GOT3 (cell line): ENCODE measurements around the gene PRKAR2B.
"Not testable (repeated sequence)": the region's sequence is repeated elsewhere in the genome, so short reads cannot be mapped to it uniquely, and the experiment has no call there.

ENCODE experiments used
- DNase-seq: peaks from one replicate; lab custom pipeline; 2025; ENCODE audit warnings: mixed read lengths; lab: John Stamatoyannopoulos, UW

PRKAR2B gene

GRCh38 chr7:107048783-107049418 is 4.4 kb downstream of the PRKAR2B start:
- DNase-seq: no peak

GRCh38 chr7:107049480-107049879 is 5.0 kb downstream of the PRKAR2B start:
- DNase-seq: no peak

DNA sequence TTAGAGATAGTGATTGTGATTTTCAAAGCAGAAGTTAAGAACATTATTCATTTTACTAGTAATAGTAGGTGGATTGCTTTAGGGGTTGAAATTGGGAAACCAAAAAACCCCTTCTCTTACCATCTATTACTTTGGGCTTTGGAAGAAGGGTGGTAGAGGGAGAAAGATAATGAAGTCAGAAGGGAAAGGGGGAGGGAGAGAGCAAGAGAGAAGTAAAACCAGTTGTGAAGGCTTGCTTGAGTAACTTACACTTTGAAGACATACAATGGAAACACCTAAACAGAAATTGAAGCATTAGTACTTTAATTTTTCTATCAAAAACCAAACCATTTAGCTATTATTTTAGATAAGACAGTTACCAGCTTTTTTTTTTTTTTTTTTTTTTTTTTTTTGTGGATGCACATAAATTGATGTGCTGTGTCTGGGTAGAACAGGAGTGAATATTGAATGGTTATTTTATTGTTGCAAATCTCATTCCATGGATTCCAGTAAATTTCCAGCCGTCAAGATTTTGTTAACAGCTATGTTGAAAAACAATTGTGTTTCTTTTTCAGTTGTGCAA is 5.5 kb downstream of the PRKAR2B start:
- DNase-seq: no peak

GRCh38 chr7:107051376-107051775 is 6.9 kb downstream of the PRKAR2B start:
- no peak for DNase-seq

DNA sequence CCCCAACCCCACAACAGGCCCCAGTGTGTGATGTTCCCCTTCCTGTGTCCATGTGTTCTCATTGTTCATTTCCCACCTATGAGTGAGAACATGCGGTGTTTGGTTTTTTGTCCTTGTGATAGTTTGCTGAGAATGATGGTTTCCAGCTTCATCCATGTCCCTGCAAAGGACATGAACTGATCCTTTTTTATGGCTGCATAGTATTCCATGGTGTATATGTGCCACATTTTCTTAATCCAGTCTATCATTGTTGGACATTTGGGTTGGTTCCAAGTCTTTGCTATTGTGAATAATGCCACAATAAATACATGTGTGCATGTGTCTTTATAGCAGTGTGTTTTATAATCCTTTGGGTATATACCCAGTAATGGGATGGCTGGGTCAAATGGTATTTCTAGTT is 10.5 kb downstream of the PRKAR2B start:
- DNase-seq: not testable (repeated sequence)

DNA sequence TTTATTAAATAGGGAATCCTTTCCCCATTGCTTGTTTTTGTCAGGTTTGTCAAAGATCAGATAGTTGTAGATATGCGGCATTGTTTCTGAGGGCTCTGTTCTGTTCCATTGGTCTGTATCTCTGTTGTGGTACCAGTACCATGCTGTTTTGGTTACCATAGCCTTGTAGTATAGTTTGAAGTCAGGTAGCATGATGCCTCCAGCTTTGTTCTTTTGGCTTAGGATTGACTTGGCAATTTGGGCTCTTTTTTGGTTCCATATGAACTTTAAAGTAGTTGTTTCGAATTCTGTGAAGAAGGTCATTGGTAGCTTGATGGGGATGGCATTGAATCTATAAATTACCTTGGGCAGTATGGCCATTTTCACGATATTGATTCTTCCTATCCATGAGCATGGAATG is 11.6 kb downstream of the PRKAR2B start:
- DNase-seq: not testable (repeated sequence)

- no peak for DNase-seq
These were observed 12.4 kb downstream of the PRKAR2B start for GRCh38 chr7:107056728-107057473.

DNA sequence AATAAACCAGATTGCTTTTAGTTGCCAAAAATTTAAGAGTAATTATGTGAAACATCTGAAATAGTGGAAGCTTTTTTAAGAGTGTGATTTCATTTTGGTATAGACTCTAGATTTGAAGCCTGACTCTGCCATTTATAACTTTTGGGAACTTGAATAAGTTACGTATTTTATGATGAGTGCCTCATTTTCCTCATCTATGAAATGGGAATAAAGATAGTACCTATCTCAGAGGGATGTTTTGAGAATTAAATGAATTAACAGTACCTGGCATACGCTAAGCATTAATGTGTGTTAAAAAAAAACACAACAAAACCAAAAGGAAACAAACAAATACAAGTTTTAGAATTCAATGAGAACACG is 12.9 kb downstream of the PRKAR2B start:
- DNase-seq: no peak

DNA sequence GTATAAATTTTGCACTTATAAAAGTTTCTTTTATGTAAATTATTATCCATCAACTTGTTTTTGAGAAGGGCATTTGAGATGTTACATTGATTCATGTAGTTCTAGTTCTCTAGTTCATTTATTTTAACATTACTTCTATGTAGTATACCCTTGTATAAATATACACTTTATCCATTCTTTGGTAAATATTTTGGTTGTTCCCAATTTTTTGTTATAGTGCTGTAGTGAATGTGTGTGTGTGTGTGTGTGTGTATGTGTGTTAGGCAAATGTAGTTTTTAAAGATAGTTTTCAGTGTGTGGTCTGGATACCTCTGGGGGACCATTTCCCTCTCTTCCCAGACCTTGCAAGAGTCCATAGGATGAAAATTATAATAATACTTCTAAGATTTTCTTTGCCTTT is 15.0 kb downstream of the PRKAR2B start:
- no peak for DNase-seq

DNA sequence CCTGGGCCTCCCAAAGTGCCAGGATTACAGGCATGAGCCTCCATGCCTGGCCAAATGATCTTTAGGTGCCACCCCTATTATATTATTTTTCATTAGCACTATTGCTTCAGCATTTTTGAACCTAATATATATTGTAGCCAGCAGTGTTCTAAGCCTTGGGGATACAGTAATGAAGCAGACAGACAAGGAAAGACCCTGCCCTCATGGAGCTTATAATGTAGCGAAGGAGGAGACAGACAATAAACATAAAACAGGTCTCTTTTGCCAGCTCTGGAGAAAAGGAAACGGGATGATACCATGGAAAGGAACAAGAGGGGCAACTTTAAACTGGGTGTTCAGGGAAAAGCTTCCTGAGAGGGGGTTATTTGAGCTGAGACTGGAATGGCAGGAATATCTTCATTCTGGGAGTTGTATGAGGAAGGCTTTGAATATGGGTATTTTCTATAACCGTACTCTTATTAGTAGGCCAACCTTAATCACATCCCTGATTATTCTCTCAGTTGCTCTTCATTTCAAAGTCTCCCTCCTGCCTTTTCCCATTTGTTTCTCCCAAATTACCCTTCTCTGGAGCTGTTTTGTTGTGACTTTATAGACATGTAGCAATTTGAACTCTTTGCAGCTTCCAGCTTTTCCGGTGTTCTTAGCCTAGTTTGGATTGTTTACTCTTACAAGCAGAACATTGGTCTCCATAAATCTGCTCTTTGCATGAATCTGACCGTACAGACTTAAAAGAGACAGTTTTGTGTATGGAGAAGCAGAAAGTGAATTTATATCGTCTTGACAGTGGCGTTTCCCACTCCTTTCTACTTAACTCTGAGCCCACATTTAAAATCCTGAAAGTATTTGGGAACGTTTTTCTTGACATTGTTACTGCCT is 19.0 kb downstream of the PRKAR2B start:
- no peak for DNase-seq

DNA sequence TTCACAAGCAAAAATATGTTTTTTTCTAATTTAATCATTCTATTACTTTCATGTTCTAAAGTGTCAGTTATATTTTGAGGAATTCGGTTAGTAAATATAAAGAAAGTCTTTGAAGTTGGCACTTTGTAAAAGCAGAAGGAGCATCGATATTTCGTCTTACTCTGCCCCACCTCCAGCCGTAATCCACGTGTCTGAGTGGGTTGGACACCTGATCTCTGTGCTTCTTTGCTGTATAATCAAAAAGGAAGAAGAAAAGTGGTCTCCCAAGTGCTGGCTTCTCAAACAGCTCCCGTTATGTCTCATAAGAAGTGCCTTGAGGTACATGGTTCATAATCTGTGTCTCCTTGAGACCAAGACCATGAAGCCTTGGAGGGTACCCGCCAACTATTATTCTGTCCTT is 19.8 kb downstream of the PRKAR2B start:
- no peak for DNase-seq

DNA sequence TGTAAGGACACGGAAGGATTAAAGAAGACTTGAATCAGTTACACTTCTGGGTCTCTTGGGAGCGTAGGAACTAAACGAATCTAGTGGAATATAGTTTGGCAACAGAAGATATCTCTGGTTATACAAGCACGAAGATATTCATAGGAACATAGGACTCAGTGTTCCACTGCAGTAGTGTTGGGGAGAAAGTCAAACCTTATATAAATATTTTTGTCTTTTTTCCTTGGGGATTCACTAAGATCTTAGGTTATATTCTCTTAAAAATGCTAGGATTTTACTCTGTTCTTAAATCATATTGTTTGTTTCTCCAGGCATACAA is 21.4 kb downstream of the PRKAR2B start:
- no peak for DNase-seq

- DNase-seq: no peak
These were observed 23.7 kb downstream of the PRKAR2B start for GRCh38 chr7:107068156-107068555.

DNA sequence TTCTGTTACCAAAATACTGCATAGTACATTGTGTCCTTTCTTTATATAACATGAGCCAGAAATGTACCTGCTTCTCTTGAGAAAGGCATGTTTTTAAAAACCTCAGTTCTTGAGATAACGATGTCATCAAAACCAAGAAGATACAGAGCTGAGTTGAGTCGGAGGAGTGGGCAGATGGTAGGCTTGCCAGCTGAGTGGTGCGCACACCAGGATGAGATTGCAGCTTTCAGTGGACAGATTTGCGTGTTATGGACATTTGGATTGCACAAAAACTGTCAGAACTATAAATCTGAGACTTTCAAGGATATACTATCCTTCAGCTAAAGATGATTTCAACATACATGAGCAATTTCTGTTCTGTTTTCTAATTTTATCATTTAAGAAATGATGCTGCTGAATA is 25.0 kb downstream of the PRKAR2B start:
- DNase-seq: no peak

- no peak for DNase-seq
These were observed 26.2 kb downstream of the PRKAR2B start for GRCh38 chr7:107070710-107071109.

- no peak for DNase-seq
These were observed 26.6 kb downstream of the PRKAR2B start for GRCh38 chr7:107071129-107071528.

DNA sequence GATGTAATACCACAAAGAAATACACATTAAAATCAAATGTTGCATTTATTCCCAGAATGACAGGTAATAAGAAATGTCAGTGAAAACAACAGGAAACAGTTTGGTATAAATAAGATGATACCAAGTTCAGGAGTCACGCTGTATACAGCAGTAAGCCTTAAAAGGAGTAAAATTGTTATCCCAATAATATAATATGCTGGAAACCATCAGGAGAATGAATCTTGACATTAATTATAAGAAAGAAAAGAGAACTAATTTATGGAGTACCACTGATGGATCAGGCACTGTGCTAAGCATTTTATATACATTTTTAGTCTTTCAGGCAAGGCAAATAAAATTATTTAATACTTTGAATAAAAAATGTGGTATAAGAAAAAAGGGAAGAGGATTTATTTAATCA is 27.6 kb downstream of the PRKAR2B start:
- DNase-seq: no peak

DNA sequence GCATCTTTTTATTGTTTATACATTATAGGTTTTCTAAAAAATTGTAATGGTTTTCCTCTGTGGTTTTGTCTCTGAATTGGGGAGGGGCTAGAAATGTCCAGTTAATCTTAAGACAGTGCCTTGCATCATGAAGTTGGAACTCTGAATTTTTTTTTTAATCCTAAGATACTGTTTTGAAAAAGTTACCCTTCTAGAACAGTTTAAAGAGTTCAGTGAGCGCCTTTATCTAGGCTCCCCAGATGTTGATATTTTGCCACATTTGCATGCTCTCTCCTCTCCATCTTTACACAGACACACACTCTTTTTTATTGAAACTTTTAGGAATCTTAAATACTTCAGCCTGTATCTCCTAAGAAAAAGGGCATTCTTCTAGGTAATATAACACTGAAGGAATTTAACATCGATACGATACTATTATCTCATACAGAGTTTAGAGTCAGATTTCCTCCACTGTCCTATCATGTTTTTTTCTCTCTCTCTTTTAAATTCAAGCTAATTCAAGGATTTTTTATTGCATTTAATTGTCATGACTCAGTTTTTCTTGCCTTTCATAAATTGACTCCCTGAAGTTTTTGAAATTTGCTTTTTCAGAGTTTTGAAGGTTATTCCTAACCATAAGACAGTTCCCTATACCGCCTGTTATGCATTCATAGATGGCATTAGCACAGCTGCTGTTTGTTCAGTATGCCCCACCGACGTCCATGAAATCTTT is 31.5 kb downstream of the PRKAR2B start:
- DNase-seq: no peak

GRCh38 chr7:107076781-107077698 is 32.5 kb downstream of the PRKAR2B start:
- DNase-seq: no peak

DNA sequence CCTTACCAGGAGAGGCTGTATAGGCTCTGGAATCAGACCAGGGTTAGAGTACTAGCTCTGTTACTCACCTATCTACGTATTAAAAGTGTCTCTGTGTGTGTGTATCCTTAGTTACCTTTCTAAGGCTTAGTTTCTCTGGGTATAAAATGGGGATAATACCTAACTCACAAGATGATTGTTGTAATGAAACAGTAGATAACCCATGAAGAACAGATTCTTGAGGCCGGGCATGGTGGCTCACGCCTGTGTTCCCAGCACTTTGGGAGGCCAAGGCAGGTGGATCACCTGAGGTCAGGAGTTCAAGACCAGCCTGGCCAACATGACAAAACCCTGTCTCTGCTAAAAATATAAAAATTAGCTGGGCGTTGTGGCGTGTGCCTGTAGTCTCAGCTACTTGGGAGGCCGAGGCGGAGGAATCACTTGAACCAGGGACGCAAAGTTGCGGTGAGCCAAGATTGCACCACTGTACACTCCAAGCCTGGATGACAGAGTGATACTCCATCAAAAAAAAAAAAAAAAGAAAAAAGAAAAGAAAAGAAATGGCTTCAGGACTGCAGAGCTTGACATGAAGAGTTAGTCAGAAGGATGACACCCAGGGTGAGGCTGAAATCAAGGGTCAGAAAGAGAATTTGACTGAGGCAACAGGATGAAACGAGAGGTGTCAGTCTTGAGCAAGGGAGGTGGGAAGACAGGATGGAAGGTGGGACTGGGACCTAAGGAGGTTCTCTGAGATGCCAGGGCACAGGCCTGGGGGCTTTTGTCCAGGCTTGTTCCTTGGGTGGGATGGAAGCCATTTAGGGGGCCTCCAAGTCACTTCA is 33.4 kb downstream of the PRKAR2B start:
- no peak for DNase-seq
